ENCODE data around the gene PPP1R14C.

PPP1R14C gene

DNA sequence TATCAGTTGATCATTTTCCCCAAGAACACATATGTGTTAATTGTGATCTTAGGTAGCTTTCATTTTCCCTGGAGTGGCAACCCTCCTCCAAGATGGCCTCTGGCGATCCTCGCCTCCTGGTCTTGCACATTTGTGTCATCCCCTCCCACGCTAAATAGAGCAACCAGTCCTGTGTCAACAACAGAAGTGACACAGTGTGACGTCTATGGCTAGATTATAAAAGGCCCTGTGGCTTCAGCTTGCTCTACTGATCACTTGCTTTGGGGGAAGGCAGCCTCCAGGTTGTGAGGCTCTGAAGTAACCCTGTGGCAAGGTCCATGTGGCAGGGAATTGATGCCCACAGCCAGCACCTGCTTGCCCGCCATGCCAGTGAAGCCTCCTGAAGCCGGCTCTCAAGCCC, 30.6 kb upstream of the PPP1R14C start:
- CTCF ChIA-PET: no interaction called here
- Histone ChIP-seq H3K4me1 (ENCODE audit: control extremely low read depth in 1 of 4, control insufficient read depth in 4 of 4, insufficient read depth in 4 of 4, low read length in 3 of 4) (no peaks in the 10 kb centered on the region), H3K27ac (ENCODE audit: insufficient read depth in 1 of 2, low read depth in 1 of 2, low read length in 2 of 2, poor library complexity in 1 of 2, severe bottlenecking in 2 of 2) (no peak overlapping the region), H3K4me3 (ENCODE audit: control insufficient read depth in 1 of 7, extremely low read depth in 1 of 7, insufficient read depth in 4 of 7, low read depth in 2 of 7, low read length in 6 of 7) (no peak overlapping the region), H3K36me3 (ENCODE audit: control insufficient read depth in 4 of 4, insufficient read depth in 4 of 4, low read length in 3 of 4) (no peaks in the 10 kb centered on the region), H3K27me3 (replicated peaks in 2 of 5; ENCODE audit: control insufficient read depth in 4 of 5, insufficient read depth in 5 of 5, low read length in 4 of 5) (peaks cover 0 to 6% (median 0%) of the 10 kb centered on the region in 5 experiments), H3K9me3 (ENCODE audit: control extremely low read depth in 1 of 5, control insufficient read depth in 4 of 5, insufficient read depth in 2 of 5, low read depth in 1 of 5, low read length in 4 of 5) (no peaks in the 10 kb centered on the region)
- DNase-seq: no peak
- 97% methylated on average over 5 of the region's 6 CpGs for WGBS (ENCODE audit: insufficient coverage)
- POLR2A ChIA-PET: no interaction called here

- no peak for DNase-seq
- Histone ChIP-seq H3K27ac (ENCODE audit: insufficient read depth in 1 of 2, low read depth in 1 of 2, low read length in 2 of 2, poor library complexity in 1 of 2, severe bottlenecking in 2 of 2) (no peak overlapping the region), H3K36me3 (ENCODE audit: control insufficient read depth in 4 of 4, insufficient read depth in 4 of 4, low read length in 3 of 4) (no peaks in the 10 kb centered on the region), H3K9me3 (ENCODE audit: control extremely low read depth in 1 of 5, control insufficient read depth in 4 of 5, insufficient read depth in 2 of 5, low read depth in 1 of 5, low read length in 4 of 5) (no peaks in the 10 kb centered on the region), H3K4me1 (ENCODE audit: control extremely low read depth in 1 of 4, control insufficient read depth in 4 of 4, insufficient read depth in 4 of 4, low read length in 3 of 4) (peaks cover 8 to 28% (median 15%) of the 10 kb centered on the region in 4 experiments), H3K4me3 (ENCODE audit: control insufficient read depth in 1 of 7, extremely low read depth in 1 of 7, insufficient read depth in 4 of 7, low read depth in 2 of 7, low read length in 6 of 7) (no peak overlapping the region), H3K27me3 (replicated peaks in 2 of 5; ENCODE audit: control insufficient read depth in 4 of 5, insufficient read depth in 5 of 5, low read length in 4 of 5) (peaks cover 0 to 6% (median 0%) of the 10 kb centered on the region in 5 experiments)
- CTCF ChIA-PET: no interaction called here
- WGBS (ENCODE audit: insufficient coverage): 93% methylated on average over 23 of the region's 25 CpGs
- POLR2A ChIA-PET: no interaction called here
Measured at GRCh38 chr6:150115769-150116168, 27.1 kb upstream of the PPP1R14C start.

DNA sequence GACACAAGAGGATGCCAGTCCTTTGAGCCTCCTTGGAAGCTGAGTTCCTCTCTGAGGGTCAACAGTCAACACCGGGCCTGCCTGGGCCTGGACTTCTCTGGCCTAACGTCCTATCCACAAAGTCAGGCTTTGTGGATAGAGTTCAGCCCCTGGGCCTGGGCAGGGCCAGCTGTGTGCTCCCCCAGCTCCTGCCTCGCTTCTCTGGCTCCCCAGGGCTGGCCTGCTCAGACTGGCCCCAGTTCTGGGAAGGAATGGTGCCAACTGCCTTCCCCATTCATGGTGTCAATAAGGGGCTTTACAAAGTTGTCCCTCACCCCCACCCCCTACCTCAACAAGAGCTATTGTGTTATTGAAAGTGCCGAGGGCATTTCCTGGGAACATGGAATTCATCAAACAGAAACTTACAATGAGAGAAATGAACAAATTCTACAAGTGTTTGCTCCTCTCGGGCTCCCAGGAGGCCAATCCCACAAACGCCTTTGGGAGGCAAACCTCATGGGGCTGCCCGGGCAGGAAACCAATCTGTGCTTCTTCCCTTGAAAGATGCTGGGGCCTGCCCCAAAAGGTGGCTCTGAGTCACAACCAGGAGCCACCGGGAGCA, 26.5 kb upstream of the PPP1R14C start:
- DNase-seq: no peak
- ChIA-PET POLR2A (no interaction called here), CTCF (no interaction called here)
- no peak overlapping the region for H3K27ac ChIP-seq (ENCODE audit: insufficient read depth in 1 of 2, low read depth in 1 of 2, low read length in 2 of 2, poor library complexity in 1 of 2, severe bottlenecking in 2 of 2)
- peaks cover 0 to 6% (median 0%) of the 10 kb centered on the region in 5 experiments for H3K27me3 ChIP-seq (replicated peaks in 2 of 5; ENCODE audit: control insufficient read depth in 4 of 5, insufficient read depth in 5 of 5, low read length in 4 of 5)
- peaks cover 8 to 28% (median 15%) of the 10 kb centered on the region in 4 experiments for H3K4me1 ChIP-seq (ENCODE audit: control extremely low read depth in 1 of 4, control insufficient read depth in 4 of 4, insufficient read depth in 4 of 4, low read length in 3 of 4)
- H3K9me3 ChIP-seq (ENCODE audit: control extremely low read depth in 1 of 5, control insufficient read depth in 4 of 5, insufficient read depth in 2 of 5, low read depth in 1 of 5, low read length in 4 of 5): no peaks in the 10 kb centered on the region
- 87% methylated on average over 7 of the region's 8 CpGs for WGBS (ENCODE audit: insufficient coverage)
- H3K36me3 ChIP-seq (ENCODE audit: control insufficient read depth in 4 of 4, insufficient read depth in 4 of 4, low read length in 3 of 4): no peaks in the 10 kb centered on the region
- no peak overlapping the region for H3K4me3 ChIP-seq (ENCODE audit: control insufficient read depth in 1 of 7, extremely low read depth in 1 of 7, insufficient read depth in 4 of 7, low read depth in 2 of 7, low read length in 6 of 7)

DNA sequence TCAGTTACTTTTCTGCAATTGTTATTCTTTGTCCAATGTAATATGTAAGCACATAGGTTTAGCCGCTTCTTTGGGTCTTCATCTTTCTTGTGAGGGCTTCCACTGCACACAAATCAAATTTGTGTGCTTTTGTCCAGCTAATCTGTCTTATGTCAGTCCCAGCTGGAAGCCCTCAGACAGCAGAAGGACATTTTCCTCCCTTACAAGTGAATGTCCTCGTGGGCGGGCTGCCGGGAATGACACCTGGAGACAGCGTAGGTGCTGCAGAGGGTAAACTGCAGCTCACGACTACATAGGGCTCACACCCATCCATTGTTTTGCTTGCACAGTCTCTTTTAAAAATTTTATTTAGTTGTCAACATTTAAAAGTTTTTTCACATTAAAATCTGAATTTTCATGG, 24.6 kb upstream of the PPP1R14C start:
- Histone ChIP-seq H3K36me3 (ENCODE audit: control insufficient read depth in 4 of 4, insufficient read depth in 4 of 4, low read length in 3 of 4) (no peaks in the 10 kb centered on the region), H3K27ac (ENCODE audit: insufficient read depth in 1 of 2, low read depth in 1 of 2, low read length in 2 of 2, poor library complexity in 1 of 2, severe bottlenecking in 2 of 2) (no peak overlapping the region), H3K9me3 (ENCODE audit: control extremely low read depth in 1 of 5, control insufficient read depth in 4 of 5, insufficient read depth in 2 of 5, low read depth in 1 of 5, low read length in 4 of 5) (no peaks in the 10 kb centered on the region), H3K4me3 (ENCODE audit: control insufficient read depth in 1 of 7, extremely low read depth in 1 of 7, insufficient read depth in 4 of 7, low read depth in 2 of 7, low read length in 6 of 7) (no peak overlapping the region), H3K4me1 (ENCODE audit: control extremely low read depth in 1 of 4, control insufficient read depth in 4 of 4, insufficient read depth in 4 of 4, low read length in 3 of 4) (peaks cover 8 to 34% (median 15%) of the 10 kb centered on the region in 4 experiments), H3K27me3 (replicated peaks in 2 of 5; ENCODE audit: control insufficient read depth in 4 of 5, insufficient read depth in 5 of 5, low read length in 4 of 5) (peaks cover 0 to 6% (median 0%) of the 10 kb centered on the region in 5 experiments)
- CTCF ChIA-PET: interaction anchor here (0.9 kb wide), 1 partner anchor 10 kb away, joined by 3 read pairs; no protein-coding TSS in a partner anchor
- POLR2A ChIA-PET: no interaction called here
- DNase-seq: no peak
- WGBS (ENCODE audit: insufficient coverage): 94% methylated on average over 5 of the region's 6 CpGs

- Histone ChIP-seq H3K4me1 (ENCODE audit: control extremely low read depth in 1 of 4, control insufficient read depth in 4 of 4, insufficient read depth in 4 of 4, low read length in 3 of 4) (peaks cover 8 to 34% (median 17%) of the 10 kb centered on the region in 4 experiments), H3K4me3 (ENCODE audit: control insufficient read depth in 1 of 7, extremely low read depth in 1 of 7, insufficient read depth in 4 of 7, low read depth in 2 of 7, low read length in 6 of 7) (no peak overlapping the region), H3K27me3 (replicated peaks in 2 of 5; ENCODE audit: control insufficient read depth in 4 of 5, insufficient read depth in 5 of 5, low read length in 4 of 5) (peaks cover 0 to 4% (median 0%) of the 10 kb centered on the region in 5 experiments), H3K9me3 (ENCODE audit: control extremely low read depth in 1 of 5, control insufficient read depth in 4 of 5, insufficient read depth in 2 of 5, low read depth in 1 of 5, low read length in 4 of 5) (no peaks in the 10 kb centered on the region), H3K36me3 (ENCODE audit: control insufficient read depth in 4 of 4, insufficient read depth in 4 of 4, low read length in 3 of 4) (no peaks in the 10 kb centered on the region), H3K27ac (ENCODE audit: insufficient read depth in 1 of 2, low read depth in 1 of 2, low read length in 2 of 2, poor library complexity in 1 of 2, severe bottlenecking in 2 of 2) (no peak overlapping the region)
- ChIA-PET CTCF (interaction anchor here (0.7 to 0.9 kb wide), 2 partner anchors 10 to 17 kb away, joined by 3 read pairs; no protein-coding TSS in a partner anchor), POLR2A (no interaction called here)
- no peak for DNase-seq
- WGBS (ENCODE audit: insufficient coverage): 86% methylated on average over 9 of the region's 9 CpGs
Measured at GRCh38 chr6:150118627-150119026, 24.2 kb upstream of the PPP1R14C start.

GRCh38 chr6:150119173-150119572, 23.7 kb upstream of the PPP1R14C start:
- POLR2A ChIA-PET: interaction anchor here (0.7 kb wide), 1 partner anchor 297 kb away, joined by 3 read pairs; no protein-coding TSS in a partner anchor

DNA sequence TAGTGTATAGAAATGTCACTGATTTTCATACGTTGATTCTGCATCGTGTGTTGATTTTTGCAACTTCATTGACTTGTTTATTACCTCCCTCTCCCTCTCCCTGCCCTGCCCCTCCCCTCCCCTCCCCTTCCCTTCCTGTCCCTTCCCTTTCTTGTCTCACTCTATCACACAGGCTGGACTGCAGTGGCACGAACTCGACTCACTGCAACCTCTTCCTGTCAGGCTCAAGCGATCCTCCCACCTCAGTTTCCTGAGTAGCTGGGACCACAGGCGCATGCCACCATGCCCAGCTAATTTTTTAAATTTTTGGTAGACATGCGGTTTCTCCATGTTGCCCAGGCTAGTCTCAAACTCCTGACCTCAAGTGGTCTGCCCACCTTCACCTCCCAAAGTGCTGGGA, 19.2 kb upstream of the PPP1R14C start:
- ChIA-PET POLR2A (no interaction called here), CTCF (no interaction called here)
- no peaks in the 10 kb centered on the region for H3K9me3 ChIP-seq (ENCODE audit: control extremely low read depth in 1 of 5, control insufficient read depth in 4 of 5, insufficient read depth in 2 of 5, low read depth in 1 of 5, low read length in 4 of 5)
- DNase-seq: peak in 1 of 3 donors; percentile 17
- no peak overlapping the region for H3K4me3 ChIP-seq (ENCODE audit: control insufficient read depth in 1 of 7, extremely low read depth in 1 of 7, insufficient read depth in 4 of 7, low read depth in 2 of 7, low read length in 6 of 7)
- WGBS (ENCODE audit: insufficient coverage): 83% methylated on average over 7 of the region's 7 CpGs
- no peaks in the 10 kb centered on the region for H3K36me3 ChIP-seq (ENCODE audit: control insufficient read depth in 4 of 4, insufficient read depth in 4 of 4, low read length in 3 of 4)
- peaks cover 0 to 2% (median 0%) of the 10 kb centered on the region in 5 experiments for H3K27me3 ChIP-seq (replicated peaks in 2 of 5; ENCODE audit: control insufficient read depth in 4 of 5, insufficient read depth in 5 of 5, low read length in 4 of 5)
- H3K4me1 ChIP-seq (ENCODE audit: control extremely low read depth in 1 of 4, control insufficient read depth in 4 of 4, insufficient read depth in 4 of 4, low read length in 3 of 4): peaks cover 8 to 26% (median 16%) of the 10 kb centered on the region in 4 experiments
- H3K27ac ChIP-seq (ENCODE audit: insufficient read depth in 1 of 2, low read depth in 1 of 2, low read length in 2 of 2, poor library complexity in 1 of 2, severe bottlenecking in 2 of 2): no peak overlapping the region

More at GRCh38 chr6:150119173-150119572, 23.7 kb upstream of the PPP1R14C start:
- H3K4me1 ChIP-seq (ENCODE audit: control extremely low read depth in 1 of 4, control insufficient read depth in 4 of 4, insufficient read depth in 4 of 4, low read length in 3 of 4): peaks cover 8 to 34% (median 19%) of the 10 kb centered on the region in 4 experiments
- H3K9me3 ChIP-seq (ENCODE audit: control extremely low read depth in 1 of 5, control insufficient read depth in 4 of 5, insufficient read depth in 2 of 5, low read depth in 1 of 5, low read length in 4 of 5): no peaks in the 10 kb centered on the region
- peak; percentile 37 to 84 (median 81) for DNase-seq
- H3K27ac ChIP-seq (ENCODE audit: insufficient read depth in 1 of 2, low read depth in 1 of 2, low read length in 2 of 2, poor library complexity in 1 of 2, severe bottlenecking in 2 of 2): no peak overlapping the region
- CTCF ChIA-PET: interaction anchor here (0.6 to 0.9 kb wide), 4 partner anchors 9 to 69 kb away, joined by 3 read pairs; no protein-coding TSS in a partner anchor
- H3K27me3 ChIP-seq (replicated peaks in 2 of 5; ENCODE audit: control insufficient read depth in 4 of 5, insufficient read depth in 5 of 5, low read length in 4 of 5): peaks cover 0 to 3% (median 0%) of the 10 kb centered on the region in 5 experiments
- H3K36me3 ChIP-seq (ENCODE audit: control insufficient read depth in 4 of 4, insufficient read depth in 4 of 4, low read length in 3 of 4): no peaks in the 10 kb centered on the region
- H3K4me3 ChIP-seq (ENCODE audit: control insufficient read depth in 1 of 7, extremely low read depth in 1 of 7, insufficient read depth in 4 of 7, low read depth in 2 of 7, low read length in 6 of 7): peak overlapping the region in 1 of 7 experiments; percentile 8
- 0% methylated on average over 3 of the region's 7 CpGs for WGBS (ENCODE audit: insufficient coverage)

All from common myeloid progenitor, CD34-positive (primary cell).